Fibroblast of skin of back (primary cell): ENCODE measurements around the gene RASAL2.

ENCODE experiments used
- DNase-seq: peaks from one replicate; pipeline ENCODE4 v3.0.0-alpha.2; 2013

The RASAL2 gene

DNA sequence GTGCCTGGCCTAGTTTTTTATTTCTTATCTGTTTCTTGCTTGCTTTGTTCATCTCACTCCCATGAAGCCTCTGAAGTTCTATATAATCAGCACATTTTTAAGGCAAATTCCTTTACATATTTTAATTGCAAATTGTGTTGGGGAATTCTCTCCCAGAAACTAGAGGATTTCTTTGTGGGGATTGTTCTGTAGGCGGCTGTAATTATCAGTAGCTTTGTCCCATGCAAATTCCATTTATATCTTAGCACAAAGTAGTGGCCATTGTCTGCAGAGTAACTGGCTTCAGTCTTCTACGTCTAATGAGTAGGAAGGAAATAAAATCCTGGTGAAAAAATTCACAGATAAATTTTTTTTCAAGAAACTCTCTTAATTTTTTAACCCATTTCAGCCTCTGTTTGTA is 367.2 kb downstream of the RASAL2 start:
- no peak for DNase-seq

DNA sequence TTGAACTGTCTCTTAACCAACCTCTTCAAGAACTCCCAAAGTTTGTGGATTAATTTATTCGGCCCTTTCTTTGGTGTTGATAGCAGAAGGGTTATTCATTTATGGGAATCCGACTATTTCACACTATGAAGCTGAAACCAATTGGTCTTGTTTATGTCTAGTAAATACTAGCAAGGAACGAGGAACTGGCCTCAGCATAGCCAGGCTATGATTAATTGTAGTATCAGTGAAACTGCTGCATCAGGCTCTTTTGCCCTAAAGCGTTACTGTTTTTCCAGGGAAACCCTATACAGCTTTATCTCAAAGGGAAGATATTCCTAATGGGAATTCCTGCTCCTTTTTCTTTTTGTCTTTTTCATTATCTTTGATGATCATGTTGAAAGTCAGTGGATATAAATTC is 367.8 kb downstream of the RASAL2 start:
- no peak for DNase-seq

DNA sequence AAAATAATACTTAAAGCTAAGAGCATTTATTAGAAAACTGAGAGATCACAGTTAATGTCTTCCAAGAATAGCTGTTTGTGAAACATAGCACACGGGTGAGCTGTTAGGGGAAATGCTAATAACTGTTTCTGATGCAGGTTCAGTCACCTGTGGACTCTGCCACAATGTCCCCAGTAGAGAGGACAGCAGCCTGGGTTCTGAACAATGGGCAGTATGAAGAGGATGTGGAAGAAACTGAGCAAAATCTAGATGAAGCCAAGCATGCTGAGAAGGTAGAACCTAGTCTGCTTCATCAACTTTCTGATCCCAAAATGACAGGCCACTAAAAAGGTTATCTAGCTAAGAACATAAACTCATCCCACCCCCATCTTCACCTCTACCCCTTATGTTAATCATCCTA is 370.2 kb downstream of the RASAL2 start:
- no peak for DNase-seq

DNA sequence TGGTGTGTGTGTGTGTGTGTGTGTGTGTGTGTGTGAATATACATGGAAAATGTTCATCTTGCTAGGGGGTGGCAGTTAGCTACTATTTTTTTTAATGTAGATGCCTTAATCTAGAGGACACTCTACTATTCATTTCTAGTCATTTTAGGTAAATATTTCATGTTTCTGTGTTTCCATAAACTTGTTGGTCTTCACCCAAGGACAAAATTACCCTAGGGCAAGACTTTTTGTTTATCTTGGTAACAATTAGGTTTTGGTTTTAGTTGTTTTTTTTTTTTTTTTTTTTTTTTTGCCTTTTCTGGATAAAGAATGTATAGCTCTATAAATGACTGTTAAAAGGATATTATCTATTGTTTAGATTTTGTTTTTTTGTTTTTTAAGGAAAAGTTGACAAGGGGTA is 370.7 kb downstream of the RASAL2 start:
- no peak for DNase-seq

DNA sequence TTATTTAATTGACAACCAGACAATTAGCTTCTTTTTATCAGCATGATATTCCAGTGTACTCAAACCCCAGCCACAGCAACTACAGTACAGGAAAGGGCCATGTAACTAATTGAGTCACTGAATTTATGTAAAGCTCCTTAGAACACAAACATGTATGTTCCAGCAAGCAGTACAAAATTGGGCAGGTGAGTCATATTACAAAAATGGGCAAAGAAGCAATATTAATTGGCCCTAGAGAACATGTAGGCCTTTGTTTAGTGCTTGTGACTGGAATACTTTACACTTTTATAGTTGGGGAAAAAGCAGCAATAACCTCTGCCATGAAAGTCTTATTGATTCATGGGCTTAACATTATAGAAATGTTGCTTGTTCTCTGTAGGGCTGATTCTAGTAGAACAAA is 371.1 kb downstream of the RASAL2 start:
- DNase-seq, result peak; percentile 68

DNA sequence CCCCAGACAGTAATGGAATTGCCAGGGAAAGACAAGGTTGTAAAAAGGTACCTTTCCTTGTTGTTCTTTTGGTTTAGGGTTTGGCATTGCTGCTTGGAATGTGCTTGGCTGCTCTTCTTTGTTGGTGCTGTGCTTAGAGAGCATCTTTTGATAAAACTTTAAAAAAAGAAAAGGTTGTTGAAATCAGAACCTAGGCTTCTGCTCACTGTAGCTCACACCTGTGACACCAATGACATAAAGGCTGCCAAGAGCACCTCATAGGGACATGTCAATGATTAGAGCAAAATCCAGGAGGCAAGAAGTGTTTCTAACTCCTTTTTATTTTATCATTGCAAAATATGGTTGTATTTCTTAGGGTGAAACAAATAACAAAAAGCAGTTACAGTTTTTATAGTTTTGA is 373.9 kb downstream of the RASAL2 start:
- no peak for DNase-seq

DNA sequence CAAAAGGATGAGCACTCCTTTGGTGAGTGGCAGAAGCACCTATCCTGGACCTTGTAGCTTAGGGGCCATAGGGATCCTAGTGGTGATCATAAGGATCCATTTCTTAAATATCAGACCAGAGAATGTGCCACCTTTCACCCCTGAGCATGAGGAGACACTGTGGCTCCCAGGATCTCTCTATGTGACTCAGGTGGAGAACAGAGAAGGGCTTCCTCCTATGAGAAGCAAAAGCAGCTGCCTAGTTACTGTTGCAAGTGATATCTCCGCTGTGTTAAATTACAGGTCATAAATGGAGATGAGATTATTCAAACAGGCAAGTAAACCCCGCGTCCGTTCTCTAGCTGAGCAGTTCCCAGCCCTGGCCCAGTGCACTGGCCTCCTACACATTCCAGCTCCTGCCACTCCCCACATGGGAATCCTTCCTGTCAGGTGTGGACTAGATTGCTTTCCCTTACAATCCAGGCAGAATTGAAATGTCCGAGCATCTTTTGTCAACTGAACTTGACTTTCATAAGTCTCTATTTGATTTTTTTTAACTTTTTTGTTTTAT is 376.6 kb downstream of the RASAL2 start:
- no peak for DNase-seq

DNA sequence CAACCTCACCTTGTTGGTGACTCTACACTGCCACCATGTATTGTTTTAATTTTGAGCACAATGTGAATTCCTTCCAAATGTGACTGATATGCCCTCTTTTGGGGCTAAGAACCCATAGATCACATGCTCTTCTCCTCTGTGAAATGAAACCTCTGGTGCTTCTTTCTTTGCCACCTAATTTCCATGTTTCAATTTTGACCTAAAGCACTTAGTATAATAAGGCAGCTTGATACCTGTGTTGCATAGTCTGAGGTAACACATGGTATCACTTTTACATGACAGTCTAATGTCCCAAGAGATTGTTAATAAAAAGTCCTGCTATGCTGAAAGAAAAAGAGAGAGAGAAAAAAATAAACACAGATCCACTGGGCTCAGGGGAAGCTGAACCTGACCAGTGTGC is 378.6 kb downstream of the RASAL2 start:
- DNase-seq, result no peak

DNA sequence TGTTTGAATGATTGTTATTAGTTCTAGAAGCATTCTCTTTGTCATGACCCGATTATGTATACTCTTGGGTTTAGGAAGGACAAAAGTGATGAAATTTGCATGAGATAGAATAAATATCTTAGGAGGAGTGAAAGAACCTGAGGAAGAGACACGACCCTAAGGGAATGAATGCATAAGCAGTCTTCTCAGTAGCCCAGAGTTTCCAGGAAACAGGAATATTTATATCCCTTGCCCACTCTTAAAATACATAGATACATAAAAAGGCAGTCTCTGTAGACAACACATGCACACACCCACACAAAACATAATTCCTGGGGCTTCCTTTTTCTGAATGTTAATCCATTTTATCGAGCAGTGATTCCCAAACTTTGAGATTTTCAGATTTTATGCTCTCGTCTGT is 383.5 kb downstream of the RASAL2 start:
- DNase-seq, result no peak

DNA sequence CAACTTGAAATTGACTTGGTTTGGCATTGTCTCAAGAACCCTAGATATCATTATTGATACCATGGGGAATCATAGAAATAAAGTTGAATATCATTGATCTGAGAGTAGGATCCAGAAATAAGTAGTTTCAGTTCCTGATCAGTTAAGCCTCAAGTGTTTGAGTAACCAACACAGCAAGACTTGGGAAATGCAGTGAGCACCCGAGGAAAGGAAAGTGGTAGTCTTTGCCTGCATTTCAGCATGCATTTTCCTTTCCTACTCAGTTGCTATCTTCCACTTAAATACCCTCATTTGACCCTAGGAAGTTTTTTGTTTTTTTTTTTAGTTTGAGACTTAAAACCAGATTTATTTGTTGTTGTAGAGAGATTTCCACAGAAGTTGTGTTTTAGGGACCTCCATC is 383.9 kb downstream of the RASAL2 start:
- DNase-seq, result no peak

DNA sequence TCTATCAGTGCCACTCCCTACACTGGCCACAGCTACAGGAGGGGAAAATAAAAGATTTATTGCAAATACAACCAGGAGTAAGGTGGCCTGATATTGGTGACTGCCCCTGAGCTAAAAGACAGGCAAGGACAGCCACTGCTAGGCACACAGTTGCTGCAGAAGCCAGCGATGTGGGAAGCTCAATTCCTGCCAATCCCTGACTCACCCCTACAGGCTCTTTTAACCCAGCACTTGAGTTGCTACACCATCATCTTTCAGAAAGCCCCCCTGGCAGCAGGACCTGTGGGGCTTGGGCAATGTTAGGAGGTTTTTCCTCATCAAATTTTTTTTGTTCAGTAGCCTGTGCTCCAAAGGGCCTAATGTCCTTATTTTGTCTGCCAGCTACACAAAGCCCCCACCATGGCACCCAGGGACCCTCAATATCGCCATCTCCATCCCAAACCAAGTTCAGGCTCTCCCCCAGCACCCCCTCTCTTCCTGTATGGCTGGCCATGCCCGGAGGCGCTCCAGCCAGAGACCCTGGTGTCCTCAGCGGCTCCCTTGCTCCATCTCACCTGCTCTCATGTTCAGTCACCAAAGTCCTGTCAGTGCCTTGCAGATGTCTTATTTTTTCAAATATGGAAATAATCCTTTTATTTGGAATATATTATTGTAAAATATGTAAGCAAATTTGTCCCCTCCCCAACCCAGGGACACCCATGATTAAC is 389.5 kb downstream of the RASAL2 start:
- no peak for DNase-seq

DNA sequence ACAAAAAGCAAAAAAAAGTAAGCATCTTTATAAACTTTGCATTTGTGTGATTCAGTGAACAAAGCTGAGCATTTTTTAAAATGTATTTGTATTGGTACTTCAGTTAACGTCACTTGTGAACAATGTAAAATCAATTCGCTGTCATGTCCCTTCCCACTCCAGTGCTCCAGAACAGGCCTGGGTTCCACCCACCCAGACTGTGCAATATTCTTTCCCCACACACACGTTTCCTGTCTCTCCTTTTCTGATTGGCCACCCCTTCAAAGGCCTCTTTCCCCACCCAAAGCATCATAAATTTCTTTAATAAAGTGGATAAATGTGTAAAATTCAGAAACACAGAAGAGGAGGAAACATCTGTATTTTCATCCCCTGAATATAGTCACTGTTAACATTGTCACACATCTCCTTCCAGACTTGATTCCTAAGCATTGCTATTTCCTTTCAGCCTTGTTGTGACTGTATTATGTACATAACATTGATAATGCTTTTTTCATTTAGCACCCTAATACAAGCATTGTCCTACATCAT is 390.9 kb downstream of the RASAL2 start:
- no peak for DNase-seq

DNA sequence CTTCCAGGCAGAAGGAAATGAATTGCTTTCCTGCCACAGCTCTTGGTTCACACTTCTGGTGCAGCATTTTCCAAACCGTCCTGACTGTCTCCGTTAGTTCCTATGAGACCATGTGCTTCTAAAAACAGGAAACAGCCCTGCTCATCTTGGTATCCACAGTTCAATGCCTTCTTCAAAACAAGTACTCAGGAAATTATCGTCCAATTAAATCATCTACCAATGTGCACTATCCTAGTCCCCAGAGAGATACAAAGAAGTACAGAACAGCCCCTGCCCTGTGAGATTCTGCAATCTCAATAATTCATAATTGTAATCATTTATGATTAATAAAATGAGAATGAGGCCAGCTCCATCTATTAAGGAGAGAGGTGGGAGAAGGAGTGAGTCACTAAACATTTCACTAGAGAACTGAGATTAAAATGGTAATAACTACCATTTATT is 391.7 kb downstream of the RASAL2 start:
- no peak for DNase-seq

DNA sequence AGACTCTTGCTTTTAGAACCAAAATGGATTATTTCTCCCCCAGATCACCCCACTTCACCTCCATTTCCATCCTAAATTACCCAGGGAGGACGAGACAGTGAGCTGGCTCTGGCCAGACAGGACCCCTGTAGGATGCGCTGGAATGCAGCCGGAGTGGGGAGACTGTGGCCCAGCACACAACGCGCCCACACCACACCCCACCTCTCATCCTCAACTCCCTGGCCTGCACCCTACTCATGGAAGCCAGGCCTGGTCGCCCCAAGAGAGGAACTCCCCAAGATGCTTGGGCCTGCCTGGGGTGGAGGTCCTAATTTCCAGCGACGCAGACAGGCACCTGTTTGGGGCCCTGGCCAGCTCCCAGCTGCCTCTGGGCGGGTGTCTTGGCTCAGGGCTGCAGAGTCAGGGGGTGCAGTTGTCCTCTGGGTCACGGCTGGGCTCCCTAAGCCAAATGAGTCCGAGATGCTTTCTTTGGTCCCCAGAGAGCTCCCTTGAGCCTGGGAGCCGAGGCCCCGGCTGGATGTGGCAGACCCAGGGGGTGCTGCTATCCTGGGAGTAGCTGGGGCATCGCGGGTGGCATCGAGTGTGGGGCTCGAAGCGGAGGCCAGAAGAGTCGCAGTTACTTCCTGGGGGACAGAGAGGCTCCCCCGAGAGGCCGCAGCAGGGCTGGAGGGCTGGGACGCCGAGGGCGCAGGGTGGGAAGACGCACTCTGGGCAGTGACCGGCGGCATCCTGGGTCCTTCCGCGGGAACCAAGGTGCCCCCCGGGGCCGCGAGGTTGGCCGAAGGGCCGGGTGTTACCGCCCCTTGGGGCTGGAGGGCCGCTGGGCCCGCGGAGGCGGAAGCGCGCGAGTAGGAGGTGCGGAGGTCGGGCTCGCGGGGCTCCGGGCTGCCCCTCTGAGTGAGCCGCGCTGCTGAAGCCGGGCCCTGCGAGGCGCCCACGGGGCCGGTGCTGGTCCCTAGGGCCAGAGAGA is 392.5 kb downstream of the RASAL2 start:
- DNase-seq, result no peak

DNA sequence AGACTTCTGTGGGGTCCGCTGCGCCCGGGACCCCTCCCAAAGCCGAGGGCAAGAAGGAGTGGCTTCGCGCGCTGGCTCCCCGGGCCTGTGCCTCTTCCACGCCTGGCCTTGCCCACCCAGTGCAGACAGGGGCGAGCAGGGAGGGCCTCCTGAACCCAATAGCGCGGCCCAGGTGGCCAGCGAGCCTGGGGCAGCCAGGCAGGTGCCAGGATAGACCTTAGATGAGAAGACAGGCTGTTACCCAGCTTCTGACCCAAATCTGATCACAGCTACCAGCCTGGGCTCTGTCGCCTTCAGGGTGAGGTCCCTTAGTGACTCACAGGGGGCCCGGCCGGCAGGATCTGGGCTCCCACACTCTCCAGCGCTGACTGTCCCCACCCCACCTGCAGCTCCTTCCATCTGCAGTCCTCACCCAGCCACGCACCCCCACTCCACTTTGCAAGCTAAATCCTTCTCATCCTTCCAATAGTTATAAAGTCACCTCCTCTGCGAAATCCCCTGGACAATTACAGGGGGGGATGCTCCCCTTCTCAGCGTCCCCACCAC is 393.2 kb downstream of the RASAL2 start:
- DNase-seq, result no peak

DNA sequence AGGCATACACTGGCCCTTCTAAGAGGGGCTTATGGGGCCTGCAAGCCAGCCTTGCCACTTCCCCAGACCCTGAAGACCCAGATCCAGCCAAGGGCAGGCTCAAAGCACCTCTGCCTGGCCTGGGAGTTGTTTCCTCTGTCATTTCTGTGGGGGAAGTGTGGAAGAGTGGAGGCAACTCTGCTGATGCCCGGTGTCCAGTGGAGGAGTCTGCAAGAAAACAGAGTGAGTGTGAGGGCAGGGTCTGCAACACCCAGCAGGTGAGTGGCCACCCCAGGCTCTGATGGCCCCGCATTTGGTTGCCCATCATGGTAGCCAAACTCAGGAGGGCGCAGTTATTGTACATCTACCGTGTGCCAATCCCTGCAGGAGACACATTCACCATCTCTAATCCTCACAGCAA is 394.5 kb downstream of the RASAL2 start:
- no peak for DNase-seq

DNA sequence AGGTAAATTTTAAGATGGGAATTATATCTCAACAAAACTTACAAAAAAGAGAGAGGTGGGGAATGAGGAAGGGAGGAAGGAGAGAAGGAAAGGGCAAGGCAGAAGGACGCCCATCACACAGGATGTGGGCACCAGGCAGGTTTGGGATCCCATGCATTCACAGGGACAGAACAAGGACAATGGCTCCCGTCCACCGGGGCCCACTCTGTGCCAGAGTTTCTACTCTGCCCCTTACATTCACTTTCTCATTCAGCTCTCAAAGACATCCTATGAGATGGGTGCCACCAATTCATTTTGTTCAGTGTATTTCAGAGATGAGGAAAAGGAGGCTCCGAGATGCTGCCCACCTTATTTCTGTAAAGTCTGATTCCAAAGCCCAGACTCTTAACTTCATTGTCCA is 395.5 kb downstream of the RASAL2 start:
- no peak for DNase-seq

DNA sequence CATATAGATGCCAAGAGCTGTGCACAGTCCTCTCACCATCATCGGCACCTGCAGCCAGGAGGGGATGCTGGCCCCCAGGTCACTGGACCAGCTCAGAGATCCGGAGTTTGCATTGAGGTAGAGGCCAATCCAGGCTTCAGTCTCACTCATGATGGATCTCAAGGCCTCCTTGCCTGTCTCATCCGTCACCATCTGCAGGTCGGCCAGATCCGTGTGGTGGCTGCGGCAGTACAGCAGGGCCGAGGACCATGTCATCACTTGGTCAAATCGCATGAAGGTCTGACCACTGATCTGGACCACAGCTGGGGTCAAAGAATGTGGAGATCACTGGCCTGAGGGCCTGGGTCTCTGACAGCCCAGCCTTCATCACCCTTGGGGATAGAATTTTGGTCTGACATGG is 396.2 kb downstream of the RASAL2 start:
- no peak for DNase-seq

DNA sequence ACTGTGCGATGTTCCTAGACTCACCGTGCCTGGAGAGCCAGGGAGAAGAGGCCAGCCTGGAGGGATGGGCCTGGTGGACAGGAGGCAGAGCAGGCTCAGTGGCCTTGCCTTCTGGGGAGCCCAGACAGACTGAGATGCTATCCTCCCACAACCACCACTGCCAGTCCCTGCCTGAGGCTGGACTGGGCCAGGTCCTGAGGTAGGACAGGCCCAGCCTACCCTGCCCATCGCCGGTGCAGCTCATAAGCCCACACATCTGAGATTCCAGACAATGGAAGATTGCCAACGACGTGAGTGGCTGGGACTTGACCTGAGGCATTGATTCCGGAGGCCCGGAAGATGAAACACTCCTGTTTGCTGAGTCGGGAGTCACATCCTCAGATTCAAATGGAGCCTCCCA is 397.1 kb downstream of the RASAL2 start:
- DNase-seq, result no peak

DNA sequence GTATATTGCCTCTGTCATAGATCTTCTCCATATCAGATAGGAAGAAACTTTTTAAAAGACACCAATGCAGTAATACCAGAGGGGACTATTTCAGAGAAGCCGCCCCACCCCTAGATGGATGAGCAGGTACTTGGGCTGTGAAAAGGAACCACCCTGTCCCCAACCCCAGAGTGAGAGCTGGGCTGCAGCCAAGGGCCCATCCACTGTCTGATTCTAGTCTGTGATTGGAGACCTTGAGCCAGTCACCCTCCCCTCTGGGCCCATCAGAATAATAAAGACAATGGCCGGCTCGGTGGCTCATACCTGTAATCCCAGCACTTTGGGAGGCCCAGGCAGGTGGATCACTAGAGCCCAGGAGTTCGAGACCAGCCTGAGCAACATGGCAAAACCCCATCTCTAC is 397.8 kb downstream of the RASAL2 start:
- DNase-seq, result no peak

DNA sequence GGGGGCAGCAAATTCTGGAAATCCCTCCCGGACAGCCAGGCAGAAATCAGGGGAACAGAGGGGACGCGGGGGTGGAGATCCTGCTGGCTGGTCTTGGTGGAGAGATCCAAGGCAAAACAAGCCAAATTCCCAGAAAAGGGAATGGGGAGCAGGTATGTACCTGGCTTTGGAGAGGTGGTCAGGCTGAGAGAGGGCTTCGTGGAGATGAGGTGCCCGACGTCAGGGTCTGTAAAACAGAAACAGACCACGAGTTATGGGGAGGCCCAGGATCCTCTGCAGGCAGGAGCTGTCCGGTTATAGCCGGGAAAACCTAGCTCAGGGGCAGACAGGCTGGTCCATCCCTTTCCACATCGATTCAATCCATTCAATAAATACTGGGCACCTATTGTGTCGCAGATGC is 398.4 kb downstream of the RASAL2 start:
- DNase-seq, result no peak

DNA sequence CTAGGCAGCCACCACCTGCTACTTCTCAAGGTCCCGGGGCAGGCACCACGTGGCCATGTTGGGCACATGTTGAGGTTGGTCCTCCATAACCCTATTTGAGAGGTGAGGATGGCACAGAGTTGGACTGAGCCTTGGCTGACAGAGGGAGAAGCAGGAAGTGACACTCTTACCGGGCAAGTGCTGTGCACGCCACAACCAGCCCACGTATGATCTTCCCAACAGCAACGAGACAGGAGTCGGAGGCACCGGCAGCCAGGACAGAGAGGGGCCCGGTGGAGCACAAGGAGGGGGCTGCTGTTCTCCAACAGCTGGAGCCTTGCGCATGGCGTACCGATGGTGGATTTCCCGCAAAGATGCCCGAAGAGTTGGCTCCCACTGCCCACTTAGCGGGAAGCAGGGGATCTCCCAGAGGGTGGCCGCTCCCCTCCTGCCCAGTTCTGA is 399.4 kb downstream of the RASAL2 start:
- no peak for DNase-seq

DNA sequence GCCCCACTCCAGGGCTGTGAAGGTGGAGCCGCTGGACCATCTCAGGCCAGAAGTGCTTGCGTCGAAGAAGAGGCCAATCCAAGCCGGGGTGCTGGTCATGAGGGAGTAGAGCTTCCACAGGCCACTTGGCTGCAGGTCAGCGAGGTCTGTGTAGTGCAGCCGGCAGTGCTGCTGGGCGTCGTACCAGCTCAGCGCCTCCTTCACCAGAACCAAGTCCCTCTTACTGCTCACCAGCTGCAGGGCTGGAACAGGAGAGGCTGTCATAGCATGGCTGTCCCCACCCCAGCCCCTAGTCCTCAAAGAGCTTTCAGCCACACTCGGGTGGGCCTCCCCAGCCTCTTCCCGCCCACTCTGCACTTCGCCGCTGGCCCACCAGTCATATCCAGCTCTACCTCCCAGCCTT is 400.7 kb downstream of the RASAL2 start:
- DNase-seq, result no peak
